HG02840 (cell line): ENCODE results near the gene TPPP2.

ENCODE experiments used
- ATAC-seq: cut with Tn5 transposase; IDR thresholded peaks from one replicate; pipeline ENCODE4 v1.9.1; 2021; ENCODE audit warnings: mild to moderate bottlenecking, moderate library complexity, moderate number of reproducible peaks; ENCODE audit not compliant: unreplicated experiment, low FRiP score

Gene TPPP2

GRCh38 chr14:21055432-21056117 is 25.6 kb downstream of the TPPP2 start:
- no peak for ATAC-seq

- no peak for ATAC-seq
Measured at GRCh38 chr14:21056520-21057163, 26.6 kb downstream of the TPPP2 start.

GRCh38 chr14:21057803-21058675 is 28.0 kb downstream of the TPPP2 start, which contains the start of gene RNASE8:
TSS of gene RNASE8 (plus strand) at chr14:21057822. CDS start at chr14:21057893, 71 bp downstream.
- no peak for ATAC-seq

GRCh38 chr14:21058903-21059302 is 28.9 kb downstream of the TPPP2 start:
- no peak for ATAC-seq

GRCh38 chr14:21059842-21060613 is 30.0 kb downstream of the TPPP2 start:
- no peak for ATAC-seq

- ATAC-seq: no peak
Measured at GRCh38 chr14:21060614-21061346, 30.8 kb downstream of the TPPP2 start.

- ATAC-seq: no peak
Measured at GRCh38 chr14:21061347-21061668, 31.3 kb downstream of the TPPP2 start.

GRCh38 chr14:21063479-21063878 is 33.5 kb downstream of the TPPP2 start:
- no peak for ATAC-seq

GRCh38 chr14:21066882-21067502 is 37.0 kb downstream of the TPPP2 start:
- ATAC-seq: no peak

GRCh38 chr14:21068521-21069387 is 38.7 kb downstream of the TPPP2 start:
- ATAC-seq: no peak

- ATAC-seq: no peak
Measured at GRCh38 chr14:21069388-21070082, 39.5 kb downstream of the TPPP2 start.

GRCh38 chr14:21070083-21070609 is 40.1 kb downstream of the TPPP2 start, which contains the start of gene ARHGEF40:
TSS of gene ARHGEF40 (plus strand) at chr14:21070304. CDS start at chr14:21070397, 93 bp downstream.
- no peak for ATAC-seq

- no peak for ATAC-seq
Measured at GRCh38 chr14:21070610-21071224, 40.7 kb downstream of the TPPP2 start.

GRCh38 chr14:21071225-21072030 is 41.4 kb downstream of the TPPP2 start:
- peak; percentile 56 for ATAC-seq

GRCh38 chr14:21072031-21072473 is 42.0 kb downstream of the TPPP2 start:
- no peak for ATAC-seq

GRCh38 chr14:21072781-21073339 is 42.8 kb downstream of the TPPP2 start:
- no peak for ATAC-seq
